ENCODE results near the gene CST11.
"Not testable (repeated sequence)": the region's sequence is repeated elsewhere in the genome, so short reads cannot be mapped to it uniquely, and the experiment has no call there.

CST11 gene

GRCh38 chr20:23452776-23453175, at the start of gene CST11:
Gene CST11 (minus strand): TSS chr20:23452876. CDS start chr20:23452811, 65 bp downstream.
- no peak for DNase-seq (ENCODE audit: low read depth)

- DNase-seq (ENCODE audit: low read depth), result no peak
Measured at GRCh38 chr20:23501926-23502325, 49.2 kb upstream of the CST11 start.

- DNase-seq (ENCODE audit: low read depth), result no peak
Measured at GRCh38 chr20:23497536-23497935, 44.9 kb upstream of the CST11 start.

GRCh38 chr20:23493172-23493772, 40.6 kb upstream of the CST11 start:
- no peak for DNase-seq (ENCODE audit: low read depth)

GRCh38 chr20:23492292-23492691, 39.6 kb upstream of the CST11 start:
- no peak for DNase-seq (ENCODE audit: low read depth)

- no peak for DNase-seq (ENCODE audit: low read depth)
Measured at GRCh38 chr20:23490817-23491216, 38.1 kb upstream of the CST11 start, which contains the start of gene CST8. Gene CST8 (plus strand): TSS chr20:23491117. CDS start chr20:23491668, 551 bp downstream.

- no peak for DNase-seq (ENCODE audit: low read depth)
Measured at GRCh38 chr20:23488996-23489395, 36.3 kb upstream of the CST11 start.

GRCh38 chr20:23488470-23488869, 35.8 kb upstream of the CST11 start:
- no peak for DNase-seq (ENCODE audit: low read depth)

GRCh38 chr20:23484081-23484480, 31.4 kb upstream of the CST11 start:
- no peak for DNase-seq (ENCODE audit: low read depth)

GRCh38 chr20:23482138-23482537, 29.5 kb upstream of the CST11 start:
- DNase-seq (ENCODE audit: low read depth), result no peak

- DNase-seq (ENCODE audit: low read depth), result no peak
Measured at GRCh38 chr20:23479043-23479442, 26.4 kb upstream of the CST11 start.

- no peak for DNase-seq (ENCODE audit: low read depth)
Measured at GRCh38 chr20:23477223-23477622, 24.5 kb upstream of the CST11 start.

- no peak for DNase-seq (ENCODE audit: low read depth)
Measured at GRCh38 chr20:23476015-23476754, 23.5 kb upstream of the CST11 start.

GRCh38 chr20:23475395-23475794, 22.7 kb upstream of the CST11 start:
- DNase-seq (ENCODE audit: low read depth), result no peak

GRCh38 chr20:23473293-23473692, 20.6 kb upstream of the CST11 start:
- DNase-seq (ENCODE audit: low read depth), result not testable (repeated sequence)

- not testable (repeated sequence) for DNase-seq (ENCODE audit: low read depth)
Measured at GRCh38 chr20:23472306-23472705, 19.6 kb upstream of the CST11 start.

- DNase-seq (ENCODE audit: low read depth), result not testable (repeated sequence)
Measured at GRCh38 chr20:23466961-23467360, 14.3 kb upstream of the CST11 start.

- no peak for DNase-seq (ENCODE audit: low read depth)
Measured at GRCh38 chr20:23461180-23461579, 8.5 kb upstream of the CST11 start.

GRCh38 chr20:23459461-23460150, 6.9 kb upstream of the CST11 start:
- no peak for DNase-seq (ENCODE audit: low read depth)

GRCh38 chr20:23456873-23457272, 4.2 kb upstream of the CST11 start:
- DNase-seq (ENCODE audit: low read depth), result no peak

GRCh38 chr20:23456409-23456808, 3.7 kb upstream of the CST11 start:
- DNase-seq (ENCODE audit: low read depth), result no peak

- DNase-seq (ENCODE audit: low read depth), result no peak
Measured at GRCh38 chr20:23455639-23456038, 3.0 kb upstream of the CST11 start.

- no peak for DNase-seq (ENCODE audit: low read depth)
Measured at GRCh38 chr20:23454816-23455215, 2.1 kb upstream of the CST11 start.
